ENCODE results near the gene TRERF1.

TRERF1 gene

DNA sequence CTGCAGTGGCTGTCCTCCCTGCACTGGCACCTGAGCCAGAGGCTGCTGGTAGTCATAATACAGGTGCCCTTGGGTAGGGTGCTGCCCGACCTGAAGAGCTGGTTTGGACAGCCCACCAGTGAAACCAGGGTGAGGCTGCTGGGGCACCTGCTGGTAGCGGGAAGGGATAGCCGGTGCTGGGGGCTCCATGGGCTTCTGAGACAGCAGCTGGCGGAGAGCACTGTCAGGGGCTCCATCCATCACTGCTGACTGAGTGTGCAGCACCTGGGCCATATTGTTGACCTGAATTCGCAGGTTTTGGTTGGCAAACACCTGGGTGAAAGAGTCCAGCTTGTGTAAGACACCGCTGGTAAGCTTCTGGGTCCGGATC is 182.9 kb downstream of the TRERF1 start:
- TF ChIP-seq, protein P1, sequence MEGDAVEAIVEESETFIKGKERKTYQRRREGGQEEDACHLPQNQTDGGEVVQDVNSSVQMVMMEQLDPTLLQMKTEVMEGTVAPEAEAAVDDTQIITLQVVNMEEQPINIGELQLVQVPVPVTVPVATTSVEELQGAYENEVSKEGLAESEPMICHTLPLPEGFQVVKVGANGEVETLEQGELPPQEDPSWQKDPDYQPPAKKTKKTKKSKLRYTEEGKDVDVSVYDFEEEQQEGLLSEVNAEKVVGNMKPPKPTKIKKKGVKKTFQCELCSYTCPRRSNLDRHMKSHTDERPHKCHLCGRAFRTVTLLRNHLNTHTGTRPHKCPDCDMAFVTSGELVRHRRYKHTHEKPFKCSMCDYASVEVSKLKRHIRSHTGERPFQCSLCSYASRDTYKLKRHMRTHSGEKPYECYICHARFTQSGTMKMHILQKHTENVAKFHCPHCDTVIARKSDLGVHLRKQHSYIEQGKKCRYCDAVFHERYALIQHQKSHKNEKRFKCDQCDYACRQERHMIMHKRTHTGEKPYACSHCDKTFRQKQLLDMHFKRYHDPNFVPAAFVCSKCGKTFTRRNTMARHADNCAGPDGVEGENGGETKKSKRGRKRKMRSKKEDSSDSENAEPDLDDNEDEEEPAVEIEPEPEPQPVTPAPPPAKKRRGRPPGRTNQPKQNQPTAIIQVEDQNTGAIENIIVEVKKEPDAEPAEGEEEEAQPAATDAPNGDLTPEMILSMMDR (conservative IDR thresholded peaks at IDR 0.05; ENCODE audit: low read depth, low read length): no peak
- H3K4me3 ChIP-seq (ENCODE audit: low read length): no peak overlapping the region
- DNase-seq (ENCODE audit: low read depth): no peak

DNA sequence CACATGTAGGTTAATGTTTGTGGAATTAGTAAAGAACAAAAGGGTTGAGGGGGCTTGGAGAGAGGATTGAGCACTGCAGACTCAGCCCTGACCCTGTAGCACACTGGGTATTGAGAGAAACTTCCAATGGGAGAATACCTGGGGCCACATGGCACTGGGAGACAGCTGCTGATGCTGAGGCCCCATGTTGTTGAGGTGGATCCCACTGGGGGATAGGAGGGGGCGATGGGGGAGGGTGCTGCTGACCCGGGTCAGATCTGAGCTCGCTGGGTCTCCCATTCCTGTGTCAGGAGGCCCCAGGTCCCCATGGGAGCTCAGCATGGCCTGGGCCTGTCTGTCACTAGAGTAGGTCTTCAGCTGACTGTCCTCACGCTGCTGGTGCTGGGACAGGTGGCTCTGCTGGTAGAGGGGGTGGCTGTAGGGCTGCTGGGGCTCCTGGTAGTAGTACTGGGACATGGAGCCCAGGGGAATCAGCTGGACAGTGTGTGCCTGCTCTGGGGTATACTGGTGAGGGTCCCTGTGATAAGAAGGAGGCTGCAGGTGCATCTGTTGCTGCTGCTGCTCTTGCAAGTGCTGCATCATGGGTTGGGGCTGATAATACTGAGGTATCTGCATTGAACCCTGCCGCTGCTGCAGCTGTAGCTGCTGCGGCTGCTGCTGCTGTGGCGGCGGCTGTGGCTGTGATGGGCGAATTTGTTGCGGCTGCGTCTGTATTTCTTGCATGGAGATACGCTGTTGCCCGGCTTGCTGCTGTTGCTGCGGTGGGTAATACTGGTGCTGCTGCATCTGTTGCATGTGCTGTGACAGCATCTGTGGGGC is 183.5 kb downstream of the TRERF1 start:
- no peak for DNase-seq (ENCODE audit: low read depth)
- TF ChIP-seq, protein P1 (conservative IDR thresholded peaks at IDR 0.05; ENCODE audit: low read depth, low read length): no peak

DNA sequence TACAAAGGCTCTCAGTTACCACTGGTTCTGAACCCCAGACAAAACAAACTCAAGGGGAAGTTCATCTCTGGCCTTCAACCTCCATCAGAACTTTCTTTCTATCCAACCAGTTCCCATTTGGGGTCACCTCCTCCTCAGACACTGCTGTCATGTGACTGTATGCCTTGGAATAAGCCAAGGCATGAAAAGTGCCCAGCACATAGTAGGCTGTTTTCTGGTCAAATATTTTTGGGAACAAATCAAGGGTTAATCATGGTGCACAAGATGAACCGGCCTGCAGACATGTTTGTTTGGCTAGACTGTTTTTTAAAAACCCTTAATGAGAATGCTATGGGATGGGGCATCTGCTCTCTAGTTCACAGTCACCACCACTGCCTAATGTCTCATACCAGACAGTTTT is 185.2 kb downstream of the TRERF1 start:
- H3K4me3 ChIP-seq (ENCODE audit: low read length): no peak overlapping the region
- no peak for DNase-seq (ENCODE audit: low read depth)

More for the DNA sequence above, 183.5 kb downstream of the TRERF1 start:
- no peak overlapping the region for H3K4me3 ChIP-seq (ENCODE audit: low read length)

DNA sequence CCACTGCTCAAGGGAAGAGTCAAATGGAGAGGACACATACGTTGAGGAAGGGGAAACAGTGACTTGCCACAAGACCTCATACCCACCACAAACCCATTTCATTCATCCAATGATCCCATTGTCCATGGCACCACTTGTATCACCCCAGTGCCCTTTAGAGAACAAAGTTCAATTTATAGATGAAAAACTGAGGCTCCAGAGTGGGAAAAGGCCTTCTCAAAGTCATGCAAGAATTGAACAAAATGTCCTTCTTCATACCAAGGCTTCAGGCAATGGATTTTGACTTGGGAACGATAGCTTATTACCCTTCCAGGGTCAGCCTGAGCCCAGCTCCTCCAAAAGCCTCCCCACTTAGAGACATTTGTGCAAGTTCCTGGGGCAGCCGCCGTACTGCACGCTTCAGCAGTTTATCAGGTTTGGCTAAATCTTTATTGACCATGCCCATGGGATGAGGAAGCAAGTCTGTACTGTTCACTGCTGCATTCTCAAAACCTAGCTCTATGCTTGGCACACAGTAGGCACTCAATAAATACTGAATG is 186.8 kb downstream of the TRERF1 start:
- TF ChIP-seq, protein P1 (conservative IDR thresholded peaks at IDR 0.05; ENCODE audit: low read depth, low read length): no peak
- H3K4me3 ChIP-seq (ENCODE audit: low read length): no peak overlapping the region
- DNase-seq (ENCODE audit: low read depth): no peak

More for the DNA sequence above, 185.2 kb downstream of the TRERF1 start:
- TF ChIP-seq, protein P1 (conservative IDR thresholded peaks at IDR 0.05; ENCODE audit: low read depth, low read length): no peak

DNA sequence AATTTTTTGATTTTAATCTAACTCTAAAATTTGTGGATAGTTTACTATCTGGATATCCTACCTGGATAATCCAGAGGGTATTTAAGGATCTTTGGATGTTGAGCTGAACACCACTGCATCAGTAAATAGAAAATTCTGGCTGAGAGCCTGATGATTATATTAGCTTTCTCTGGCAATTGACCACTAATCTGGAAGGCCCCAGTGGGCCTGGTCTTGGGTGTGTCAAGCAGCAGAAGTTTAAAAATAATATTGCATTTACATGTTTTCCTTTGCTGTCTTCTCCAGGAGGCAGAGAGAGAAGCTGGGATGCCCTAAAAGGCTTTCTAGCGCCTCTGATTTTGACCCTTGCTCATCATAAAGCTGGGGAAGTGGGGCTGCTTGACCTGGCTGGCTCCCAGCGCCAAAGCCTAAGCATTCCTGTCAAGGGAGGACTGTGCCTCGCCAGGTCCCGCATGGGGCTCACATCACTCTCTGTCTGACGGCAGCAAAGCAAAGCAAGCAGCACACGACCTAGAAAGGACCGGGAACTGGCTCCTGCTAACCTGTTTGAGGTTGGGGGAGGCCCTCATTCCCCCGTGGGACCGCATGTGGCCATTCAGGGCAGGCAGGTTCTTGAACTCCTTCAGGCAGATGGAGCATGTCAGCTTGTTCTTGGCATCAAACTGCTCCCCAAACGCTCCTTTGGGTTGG is 187.4 kb downstream of the TRERF1 start:
- H3K4me3 ChIP-seq (ENCODE audit: low read length): no peak overlapping the region
- TF ChIP-seq, protein P1 (conservative IDR thresholded peaks at IDR 0.05; ENCODE audit: low read depth, low read length): no peak
- no peak for DNase-seq (ENCODE audit: low read depth)

DNA sequence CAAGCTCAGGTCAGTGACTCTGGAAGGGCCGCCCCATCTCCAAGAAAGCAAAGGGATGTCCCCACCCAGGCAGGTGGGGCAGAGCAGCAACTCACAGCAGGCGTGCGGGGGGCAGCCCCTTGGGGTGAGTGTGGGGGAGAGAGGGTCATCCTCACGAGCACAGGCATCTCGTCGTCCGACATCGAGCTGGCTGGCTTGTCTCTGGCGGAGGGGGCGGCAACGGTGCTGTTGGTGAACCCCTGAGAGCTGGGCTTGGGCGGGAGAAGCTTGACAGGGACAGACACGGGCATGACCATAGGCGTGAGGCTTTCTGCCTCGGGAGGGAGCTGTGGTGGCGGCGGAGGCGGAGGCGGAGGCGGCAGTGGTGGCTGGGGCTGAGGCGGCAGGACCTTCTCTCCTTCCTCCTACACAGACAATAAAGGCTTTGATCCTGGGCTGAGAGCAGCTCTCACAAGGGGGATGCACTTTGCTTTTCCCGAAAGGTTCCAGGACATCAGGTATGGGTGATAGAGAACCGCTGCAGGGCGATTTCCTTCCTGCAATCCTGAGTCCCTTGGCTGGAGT is 188.5 kb downstream of the TRERF1 start:
- H3K4me3 ChIP-seq (ENCODE audit: low read length): no peak overlapping the region
- DNase-seq (ENCODE audit: low read depth): no peak
- TF ChIP-seq, protein P1 (conservative IDR thresholded peaks at IDR 0.05; ENCODE audit: low read depth, low read length): no peak

Data from retinal pigment epithelial cell (primary cell).